ENCODE results near the gene SEC14L5.

GRCh38 chr16:4968879-4969483, 10.9 kb downstream of the SEC14L5 start:
- TF ChIP-seq EZH2phosphoT487 (IDR thresholded peaks at IDR 0.05; ENCODE audit: borderline replicate concordance, low read length) (no peak), CTCF (conservative IDR thresholded peaks at IDR 0.05; ENCODE audit: low read depth, low read length) (no peak)

All from PC-3 (cell line).